Smooth muscle cell (in vitro differentiated cells): ENCODE data around the gene CAGE1. TPM values are rescaled to one million over a fixed set of nuclear protein-coding genes. Genes with fewer than 3 reads are reported as not detected.

Source experiments
- DNase-seq: peaks from one replicate; lab custom pipeline; 2025; ENCODE audit not compliant: unreplicated experiment; lab: John Stamatoyannopoulos, UW
- H2AFZ ChIP-seq: fragments of 200-600 bp; sonication (generic); 2 replicates; pipeline ENCODE4 v1.6.0; 2016; ENCODE audit warnings: antibody characterized with exemption, low read depth, mild to moderate bottlenecking
- H3F3A ChIP-seq: fragments of 200-600 bp; sonication (generic); 2 replicates; pipeline ENCODE4 v1.6.0; 2017; ENCODE audit warnings: antibody characterized with exemption, low read depth
- H3K27ac ChIP-seq: fragments of 200-600 bp; sonication (generic); 2 replicates; pipeline ENCODE4 v1.5.1; 2016; ENCODE audit warnings: low read depth, mild to moderate bottlenecking
- H3K27me3 ChIP-seq: fragments of 200-600 bp; sonication (generic); 2 replicates; pipeline ENCODE4 v1.6.1; 2016; ENCODE audit warnings: low read depth, mild to moderate bottlenecking
- H3K36me3 ChIP-seq: fragments of 200-600 bp; sonication (generic); 2 replicates; pipeline ENCODE4 v1.5.1; 2016; ENCODE audit warnings: low read depth
- H3K4me1 ChIP-seq: fragments of 200-600 bp; sonication (generic); 2 replicates; pipeline ENCODE4 v1.5.1; 2016; ENCODE audit warnings: low read depth
- H3K4me2 ChIP-seq: fragments of 200-600 bp; sonication (generic); 2 replicates; pipeline ENCODE4 v1.6.0; 2016; ENCODE audit warnings: mild to moderate bottlenecking
- H3K4me3 ChIP-seq: fragments of 200-600 bp; sonication (generic); 2 replicates; pipeline ENCODE4 v1.5.1; 2016; ENCODE audit warnings: mild to moderate bottlenecking
- H3K79me2 ChIP-seq: fragments of 200-600 bp; sonication (generic); 2 replicates; pipeline ENCODE4 v1.6.0; 2016; ENCODE audit warnings: low read depth, mild to moderate bottlenecking
- H3K9ac ChIP-seq: fragments of 200-600 bp; sonication (generic); 2 replicates; pipeline ENCODE4 v1.6.0; 2016; ENCODE audit warnings: low read depth
- H3K9me3 ChIP-seq: fragments of 200-600 bp; sonication (generic); replicated peaks from 2 replicates; pipeline ENCODE4 v1.5.1; 2016; ENCODE audit warnings: low read depth
- H4K20me1 ChIP-seq: fragments of 200-600 bp; sonication (generic); 2 replicates; pipeline ENCODE4 v1.6.0; 2016; ENCODE audit warnings: low read depth
- WGBS: methylation state at CpG from one replicate; pipeline ENCODE4 v1.1.7; 2016; ENCODE audit warnings: low lambda C conversion rate; 5-methylcytosine and 5-hydroxymethylcytosine counted together
- polyA plus RNA-seq: library from polyadenylated mRNA; unstranded; fragments of >200 nt; fragmentation: Nextera tagmentation; extraction: Ambion mirVana; gene quantifications from 2 replicates; pipeline ENCODE4 v1.2.1, GENCODE V29; 2016
- total RNA-seq: library from RNA; depleted of rRNA; stranded (reverse); fragments of >200 nt; gene quantifications from 2 replicates; pipeline ENCODE4 v1.2.3, GENCODE V29; 2014
- TF ChIP-seq, protein P1 (sequence below): fragments of 200-600 bp; sonication (generic); IDR thresholded peaks from 2 replicates; pipeline ENCODE4 v1.5.1; 2017; ENCODE audit warnings: borderline replicate concordance, mild to moderate bottlenecking, antibody characterized with exemption; ENCODE audit not compliant: insufficient read depth, poor library complexity, severe bottlenecking

The CAGE1 gene
- total and polyA plus RNA-seq, 2 experiments from 2014 or later, result not detected

DNA sequence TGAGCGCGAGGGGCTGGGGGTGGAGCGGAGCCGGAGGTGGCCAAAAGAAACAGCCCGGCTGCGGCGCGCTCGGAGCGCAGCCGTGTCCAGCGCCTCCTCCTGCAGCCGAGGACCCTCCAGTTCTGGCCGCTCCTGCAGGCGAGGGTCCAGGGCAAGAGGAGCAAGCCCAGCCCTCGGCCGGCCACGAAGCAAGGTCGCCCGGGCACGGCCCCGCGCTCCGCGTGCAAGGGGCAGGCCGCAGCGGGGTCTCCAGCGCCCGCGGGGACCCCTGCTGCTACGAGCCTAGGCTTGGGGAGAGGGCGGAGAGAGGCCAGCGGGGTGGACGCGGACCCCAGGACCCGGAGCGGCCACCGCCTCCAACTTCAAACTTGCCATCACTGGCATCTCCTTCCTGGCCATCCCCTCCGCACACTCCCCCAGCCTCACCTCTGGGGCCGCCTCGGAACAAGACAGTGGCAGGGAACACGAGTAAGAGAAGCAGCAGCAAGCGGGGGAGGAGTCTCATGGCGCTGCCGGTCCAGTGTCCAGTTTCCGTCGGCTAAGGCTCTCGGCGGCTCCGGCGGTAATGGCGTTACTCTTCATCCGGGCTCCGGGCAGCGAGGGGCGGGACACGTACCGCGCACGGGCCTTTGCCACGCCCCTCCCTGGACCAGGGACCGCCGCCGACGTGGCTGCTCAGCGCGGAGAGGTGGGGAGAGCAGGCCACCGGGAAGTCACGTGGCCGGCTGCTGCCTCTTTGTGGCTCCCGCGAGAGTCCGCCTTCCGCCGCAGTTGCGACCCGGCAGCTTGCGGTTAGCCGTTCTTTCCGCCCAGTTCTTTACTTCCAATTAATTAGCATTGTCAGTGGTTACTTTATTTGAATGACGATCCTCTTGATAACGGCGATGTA lies 76.7 kb downstream of the CAGE1 start, which contains the start of gene SSR1:
TSS of gene SSR1 (minus strand) at position 584 of the 889 bp plus-strand sequence. CDS start at position 505, 79 bp downstream.
- 1% methylated on average over 78 of the region's 83 CpGs for WGBS
- peaks cover 49% of the 10 kb centered on the region for H3K79me2 ChIP-seq

DNA sequence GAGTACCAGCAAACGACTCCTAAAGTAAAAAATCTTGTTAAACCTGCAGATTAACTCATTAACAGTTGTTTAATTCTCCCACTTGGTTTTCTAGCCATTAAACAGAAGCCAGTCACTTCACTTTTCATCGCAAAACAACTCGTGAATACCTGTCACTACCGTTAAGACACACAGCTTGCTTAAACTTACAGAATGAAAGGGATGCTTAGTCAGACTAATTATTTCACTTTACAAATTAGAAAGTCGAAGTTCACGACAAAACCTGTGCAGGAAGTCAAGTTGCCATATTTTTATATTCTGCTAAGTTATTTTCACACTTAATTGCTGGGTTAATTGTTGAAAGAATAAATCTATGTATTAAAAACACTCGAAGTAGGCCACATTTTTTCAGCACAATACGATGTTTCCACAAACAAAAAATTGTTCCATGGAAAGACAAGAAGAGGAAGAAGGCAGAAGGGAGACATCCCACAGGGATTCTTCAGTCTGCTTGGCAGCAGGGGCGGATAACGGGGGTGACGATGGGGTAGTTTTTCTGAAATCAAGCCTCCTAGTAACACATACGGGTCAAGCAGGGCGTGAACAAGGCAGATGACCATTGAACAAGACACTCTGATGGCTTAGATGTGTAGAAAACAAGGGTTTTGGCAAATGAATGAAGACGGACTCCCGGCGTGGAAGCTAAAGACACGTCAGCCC lies 77.5 kb downstream of the CAGE1 start:
- peak overlapping the region; percentile 90 for H3K4me3 ChIP-seq
- H3K4me2 ChIP-seq, result peak overlapping the region; percentile 94
- peaks cover 48% of the 10 kb centered on the region for H4K20me1 ChIP-seq
- H3K9me3 ChIP-seq, result no peaks in the 10 kb centered on the region
- WGBS, result 2% methylated on average over 17 of the region's 17 CpGs
- no peaks in the 10 kb centered on the region for H3F3A ChIP-seq
- no peak for DNase-seq
- H3K4me1 ChIP-seq, result peaks cover 16% of the 10 kb centered on the region
- H3K27me3 ChIP-seq, result no peaks in the 10 kb centered on the region
- no peaks in the 10 kb centered on the region for H3K36me3 ChIP-seq
- peak overlapping the region; percentile 95 for H3K9ac ChIP-seq
- peak overlapping the region; percentile 85 for H3K27ac ChIP-seq
- peaks cover 56% of the 10 kb centered on the region for H3K79me2 ChIP-seq
- TF ChIP-seq, protein P1, sequence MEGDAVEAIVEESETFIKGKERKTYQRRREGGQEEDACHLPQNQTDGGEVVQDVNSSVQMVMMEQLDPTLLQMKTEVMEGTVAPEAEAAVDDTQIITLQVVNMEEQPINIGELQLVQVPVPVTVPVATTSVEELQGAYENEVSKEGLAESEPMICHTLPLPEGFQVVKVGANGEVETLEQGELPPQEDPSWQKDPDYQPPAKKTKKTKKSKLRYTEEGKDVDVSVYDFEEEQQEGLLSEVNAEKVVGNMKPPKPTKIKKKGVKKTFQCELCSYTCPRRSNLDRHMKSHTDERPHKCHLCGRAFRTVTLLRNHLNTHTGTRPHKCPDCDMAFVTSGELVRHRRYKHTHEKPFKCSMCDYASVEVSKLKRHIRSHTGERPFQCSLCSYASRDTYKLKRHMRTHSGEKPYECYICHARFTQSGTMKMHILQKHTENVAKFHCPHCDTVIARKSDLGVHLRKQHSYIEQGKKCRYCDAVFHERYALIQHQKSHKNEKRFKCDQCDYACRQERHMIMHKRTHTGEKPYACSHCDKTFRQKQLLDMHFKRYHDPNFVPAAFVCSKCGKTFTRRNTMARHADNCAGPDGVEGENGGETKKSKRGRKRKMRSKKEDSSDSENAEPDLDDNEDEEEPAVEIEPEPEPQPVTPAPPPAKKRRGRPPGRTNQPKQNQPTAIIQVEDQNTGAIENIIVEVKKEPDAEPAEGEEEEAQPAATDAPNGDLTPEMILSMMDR, result no peak
- peak overlapping the region; percentile 64 for H2AFZ ChIP-seq

More for the DNA sequence above, 76.7 kb downstream of the CAGE1 start, which contains the start of gene SSR1:
- Histone ChIP-seq H3K4me1 (peaks cover 16% of the 10 kb centered on the region), H2AFZ (peak within 1 kb of the TSS; percentile 80), H3K4me3 (peak within 1 kb of the TSS; percentile 90), H4K20me1 (peaks cover 41% of the 10 kb centered on the region), H3K9me3 (no peaks in the 10 kb centered on the region), H3F3A (no peaks in the 10 kb centered on the region), H3K36me3 (no peaks in the 10 kb centered on the region), H3K4me2 (peak within 1 kb of the TSS; percentile 94), H3K27ac (peak within 1 kb of the TSS; percentile 85), H3K9ac (peak within 1 kb of the TSS; percentile 95), H3K27me3 (no peaks in the 10 kb centered on the region)
- TF ChIP-seq, protein P1, result no peak
- peak; percentile 87 for DNase-seq

DNA sequence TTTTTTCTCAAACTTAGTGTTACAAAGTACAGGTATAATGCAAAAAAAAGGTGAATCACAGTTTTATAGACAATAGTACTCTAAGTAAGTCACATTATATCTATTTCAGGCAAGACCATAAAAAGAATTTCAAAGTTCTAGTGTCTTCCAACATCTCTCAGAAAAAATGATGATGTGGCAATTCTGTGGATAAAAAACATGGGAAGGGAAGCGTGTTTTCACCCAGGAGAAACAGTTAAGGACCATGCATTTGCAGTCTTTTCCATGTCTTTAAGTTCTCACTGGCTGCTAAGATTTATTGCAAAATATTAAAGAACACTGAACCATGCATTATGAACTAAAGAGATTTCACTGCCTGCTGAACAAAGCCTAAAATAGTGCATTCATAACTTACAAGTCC lies 78.4 kb downstream of the CAGE1 start:
- TF ChIP-seq, protein P1, result no peak
- Histone ChIP-seq H3K79me2 (peaks cover 63% of the 10 kb centered on the region), H3K36me3 (no peaks in the 10 kb centered on the region), H3K4me2 (peak overlapping the region; percentile 94), H3K9ac (peak overlapping the region; percentile 95), H2AFZ (no peak overlapping the region), H3K27me3 (no peaks in the 10 kb centered on the region), H3K4me1 (peaks cover 16% of the 10 kb centered on the region), H3K4me3 (peak overlapping the region; percentile 90), H3F3A (no peaks in the 10 kb centered on the region), H3K9me3 (no peaks in the 10 kb centered on the region), H4K20me1 (peaks cover 57% of the 10 kb centered on the region), H3K27ac (peak overlapping the region; percentile 85)
- WGBS, result 27% methylated on average over 1 of the region's 1 CpG
- no peak for DNase-seq
